Neuronal stem cell (in vitro differentiated cells): Measurements from ENCODE around the gene SLC7A4.
"Not testable (repeated sequence)": the region's sequence is repeated elsewhere in the genome, so short reads cannot be mapped to it uniquely, and the experiment has no call there.

Experiments
- DNase-seq: peaks from one replicate; pipeline ENCODE4 v3.0.0-alpha.2; 2013; ENCODE audit warnings: low spot score
- H2AFZ ChIP-seq: one replicate; pipeline ENCODE4 v1.6.1; 2013; ENCODE audit warnings: mild to moderate bottlenecking, low read length, inconsistent platforms
- H2AK5ac ChIP-seq: 2 replicates; pipeline ENCODE4 v1.6.1; 2013; ENCODE audit warnings: low read depth, mild to moderate bottlenecking, inconsistent platforms, low read length, moderate library complexity, mixed read lengths
- H2BK120ac ChIP-seq: 2 replicates; pipeline ENCODE4 v1.6.1; 2013; ENCODE audit warnings: low read depth, mild to moderate bottlenecking, inconsistent platforms, low read length, moderate library complexity, mixed read lengths
- H2BK12ac ChIP-seq: one replicate; pipeline ENCODE4 v1.6.1; 2013; ENCODE audit warnings: low read length, inconsistent platforms
- H2BK15ac ChIP-seq: 2 replicates; pipeline ENCODE4 v1.6.1; 2013; ENCODE audit warnings: mild to moderate bottlenecking, low read length, inconsistent platforms, mixed read lengths
- H2BK5ac ChIP-seq: one replicate; pipeline ENCODE4 v1.6.1; 2013; ENCODE audit warnings: inconsistent platforms, mild to moderate bottlenecking, low read length, moderate library complexity
- H3K14ac ChIP-seq: one replicate; pipeline ENCODE4 v1.6.1; 2013; ENCODE audit warnings: low read length, inconsistent platforms
- H3K18ac ChIP-seq: 2 replicates; pipeline ENCODE4 v1.6.1; 2013; ENCODE audit warnings: low read length, inconsistent platforms
- H3K23ac ChIP-seq: 2 replicates; pipeline ENCODE4 v1.6.1; 2013; ENCODE audit warnings: low read depth, mild to moderate bottlenecking, mixed read lengths, low read length, inconsistent platforms; ENCODE audit not compliant: poor library complexity
- H3K27ac ChIP-seq: replicated peaks from 3 replicates; pipeline ENCODE4 v1.5.1; 2013; ENCODE audit warnings: low read length, inconsistent platforms
- H3K27me3 ChIP-seq, 3 experiments: 2 replicates each; pipeline ENCODE4 v1.6.1; 2013; ENCODE audit warnings: low read length in 3 of 3, mild to moderate bottlenecking in 2 of 3, inconsistent platforms in 1 of 3, low read depth in 1 of 3, mixed read lengths in 1 of 3, moderate library complexity in 1 of 3; ENCODE audit not compliant: control insufficient read depth in 3 of 3, insufficient read depth in 3 of 3
- H3K36me3 ChIP-seq, 2 donors: replicated peaks in 1 of 2; 2 replicates each; pipeline ENCODE4 v1.6.1; 2013; ENCODE audit warnings: low read length in 2 of 2; ENCODE audit not compliant: control insufficient read depth in 2 of 2, insufficient read depth in 2 of 2
- H3K4ac ChIP-seq: 2 replicates; pipeline ENCODE4 v1.6.1; 2013; ENCODE audit warnings: inconsistent platforms, mild to moderate bottlenecking, low read length, moderate library complexity
- H3K4me1 ChIP-seq, 2 donors: 1 replicate in 1 of 2; 2 replicates in 1 of 2; pipeline ENCODE4 v1.6.1; 2013; ENCODE audit warnings: low read length in 2 of 2, low read depth in 1 of 2; ENCODE audit not compliant: control insufficient read depth in 2 of 2, insufficient read depth in 1 of 2
- H3K4me2 ChIP-seq: one replicate; pipeline ENCODE4 v1.6.1; 2013; ENCODE audit warnings: mild to moderate bottlenecking, low read length, inconsistent platforms; ENCODE audit not compliant: insufficient read depth, poor library complexity, severe bottlenecking
- H3K4me3 ChIP-seq, 2 donors: 2 replicates each; pipeline ENCODE4 v1.5.1; 2013; ENCODE audit warnings: low read length in 2 of 2, mild to moderate bottlenecking in 2 of 2, inconsistent platforms in 1 of 2, moderate library complexity in 1 of 2
- H3K79me1 ChIP-seq: one replicate; pipeline ENCODE4 v1.6.1; 2013; ENCODE audit warnings: low read depth, mild to moderate bottlenecking, inconsistent platforms, low read length, moderate library complexity
- H3K9ac ChIP-seq: one replicate; pipeline ENCODE4 v1.6.1; 2013; ENCODE audit warnings: mild to moderate bottlenecking, low read depth, low read length, inconsistent platforms; ENCODE audit not compliant: poor library complexity
- H3K9me3 ChIP-seq, 2 donors: replicated peaks in 1 of 2; 2 replicates each; pipeline versions ENCODE3 to v1.6.1; 2013; ENCODE audit warnings: low read length in 2 of 2, mild to moderate bottlenecking in 2 of 2, inconsistent platforms in 1 of 2, low read depth in 1 of 2, mixed read lengths in 1 of 2, moderate library complexity in 1 of 2; ENCODE audit not compliant: control insufficient read depth in 2 of 2, insufficient read depth in 1 of 2
- H4K8ac ChIP-seq: one replicate; pipeline ENCODE4 v1.6.1; 2013; ENCODE audit warnings: low read depth, mild to moderate bottlenecking, inconsistent platforms, low read length, moderate library complexity
- H4K91ac ChIP-seq: one replicate; pipeline ENCODE4 v1.6.1; 2013; ENCODE audit warnings: low read length, low read depth, mild to moderate bottlenecking, inconsistent platforms; ENCODE audit not compliant: poor library complexity
- WGBS, 2 donors: extraction: QIAGEN DNeasy Blood & Tissue Kit; methylation state at CpG; one replicate each; pipeline ENCODE4 v1.1.7; 2013; ENCODE audit warnings: missing lambda C conversion rate in 2 of 2, mixed read lengths in 1 of 2; ENCODE audit not compliant: insufficient read length in 2 of 2, insufficient replicate concordance in 1 of 2; ENCODE audit errors: extremely low coverage in 2 of 2; 5-methylcytosine and 5-hydroxymethylcytosine counted together

SLC7A4 gene

GRCh38 chr22:21041937-21042336 is 9.6 kb upstream of the SLC7A4 start:
- Histone ChIP-seq H4K8ac (no peak overlapping the region), H3K9ac (no peak overlapping the region), H3K4me2 (no peak overlapping the region), H3K9me3 (no peaks in the 10 kb centered on the region), H3K4me1 (peaks cover 12 to 15% of the 10 kb centered on the region in 2 donors), H2BK15ac (no peak overlapping the region), H2BK5ac (no peak overlapping the region), H3K23ac (no peak overlapping the region), H3K79me1 (no peaks in the 10 kb centered on the region), H2BK12ac (no peak overlapping the region), H4K91ac (no peak overlapping the region), H3K4me3 (no peak overlapping the region), H3K27me3 (peaks cover 0 to 11% (median 0%) of the 10 kb centered on the region in 3 experiments), H2AFZ (no peak overlapping the region), H3K36me3 (no peaks in the 10 kb centered on the region), H2AK5ac (no peak overlapping the region), H3K4ac (no peak overlapping the region), H3K27ac (no peak overlapping the region), H3K14ac (no peak overlapping the region), H3K18ac (no peak overlapping the region), H2BK120ac (no peak overlapping the region)
- no peak for DNase-seq
- WGBS, 2 donors, result no CpG with 5 or more reads among the region's 4 CpGs

GRCh38 chr22:21039158-21039557 is 6.8 kb upstream of the SLC7A4 start:
- WGBS, 2 donors, result no CpG with 5 or more reads among the region's 5 CpGs
- H3K79me1 ChIP-seq, H2BK15ac ChIP-seq, H3K4ac ChIP-seq, H2BK12ac ChIP-seq, H2BK5ac ChIP-seq, H3K4me2 ChIP-seq, H3K14ac ChIP-seq, H4K91ac ChIP-seq, H2AFZ ChIP-seq, DNase-seq, H3K23ac ChIP-seq, H3K4me3 ChIP-seq, H3K18ac ChIP-seq, H3K9me3 ChIP-seq, H2AK5ac ChIP-seq, H3K36me3 ChIP-seq, H3K4me1 ChIP-seq, H4K8ac ChIP-seq, H3K9ac ChIP-seq, H2BK120ac ChIP-seq, H3K27ac ChIP-seq: not testable (repeated sequence)
- peaks cover 0 to 20% (median 0%) of the 10 kb centered on the region in 3 experiments for H3K27me3 ChIP-seq

- Histone ChIP-seq H3K4me2 (no peak overlapping the region), H4K91ac (no peak overlapping the region), H3K27me3 (peaks cover 0 to 23% (median 0%) of the 10 kb centered on the region in 3 experiments), H3K36me3 (no peaks in the 10 kb centered on the region), H3K9ac (no peak overlapping the region), H2BK120ac (no peak overlapping the region), H3K27ac (no peak overlapping the region), H3K4me1 (no peaks in the 10 kb centered on the region), H2BK12ac (no peak overlapping the region), H4K8ac (no peak overlapping the region), H3K4ac (no peak overlapping the region), H2AK5ac (no peak overlapping the region), H3K14ac (no peak overlapping the region), H3K23ac (no peak overlapping the region), H2AFZ (no peak overlapping the region), H3K79me1 (no peaks in the 10 kb centered on the region), H3K18ac (no peak overlapping the region), H3K9me3 (no peaks in the 10 kb centered on the region), H2BK15ac (no peak overlapping the region), H3K4me3 (no peak overlapping the region), H2BK5ac (no peak overlapping the region)
- DNase-seq, result no peak
- no CpG with 5 or more reads among the region's 2 CpGs for WGBS, 2 donors
Observed at GRCh38 chr22:21038405-21038804, 6.0 kb upstream of the SLC7A4 start.

GRCh38 chr22:21034989-21035388 is 2.6 kb upstream of the SLC7A4 start:
- H4K8ac ChIP-seq, result no peak overlapping the region

More at GRCh38 chr22:21034989-21035388, 2.6 kb upstream of the SLC7A4 start:
- Histone ChIP-seq H3K27me3 (peaks cover 0 to 41% (median 18%) of the 10 kb centered on the region in 3 experiments), H2BK5ac (no peak overlapping the region), H3K18ac (no peak overlapping the region), H2AFZ (no peak overlapping the region), H2BK120ac (no peak overlapping the region), H3K4me3 (no peak overlapping the region), H2AK5ac (no peak overlapping the region), H2BK15ac (no peak overlapping the region), H3K23ac (no peak overlapping the region), H3K9me3 (peaks cover 0 to 2% of the 10 kb centered on the region in 2 donors), H3K27ac (no peak overlapping the region), H3K36me3 (no peaks in the 10 kb centered on the region), H3K79me1 (no peaks in the 10 kb centered on the region), H3K9ac (no peak overlapping the region), H3K4me1 (peaks cover 4 to 12% of the 10 kb centered on the region in 2 donors), H3K4me2 (no peak overlapping the region), H3K4ac (no peak overlapping the region), H4K91ac (no peak overlapping the region), H3K14ac (no peak overlapping the region), H2BK12ac (no peak overlapping the region)
- no peak for DNase-seq
- no CpG with 5 or more reads among the region's 3 CpGs for WGBS, 2 donors
